COR-L47 (cell line): ENCODE measurements around the gene RDX.
"Not testable (repeated sequence)": the region's sequence is repeated elsewhere in the genome, so short reads cannot be mapped to it uniquely, and the experiment has no call there.

Experiments used
- DNase-seq: peaks from one replicate; lab custom pipeline; 2025; lab: John Stamatoyannopoulos, UW

Gene RDX

GRCh38 chr11:110200241-110200640 is 96.2 kb downstream of the RDX start:
- DNase-seq = no peak

GRCh38 chr11:110199184-110199981 is 97.0 kb downstream of the RDX start:
- no peak for DNase-seq

- DNase-seq = no peak
Measured at GRCh38 chr11:110198031-110198729, 98.2 kb downstream of the RDX start.

- no peak for DNase-seq
Measured at GRCh38 chr11:110196884-110197420, 99.5 kb downstream of the RDX start.

GRCh38 chr11:110196241-110196754 is 100.1 kb downstream of the RDX start:
- DNase-seq = no peak

GRCh38 chr11:110194211-110194766 is 102.1 kb downstream of the RDX start:
- not testable (repeated sequence) for DNase-seq

GRCh38 chr11:110192604-110193282 is 103.7 kb downstream of the RDX start:
- not testable (repeated sequence) for DNase-seq

- DNase-seq = no peak
Measured at GRCh38 chr11:110190885-110191284, 105.5 kb downstream of the RDX start.

GRCh38 chr11:110187731-110188130 is 108.7 kb downstream of the RDX start:
- DNase-seq = no peak

GRCh38 chr11:110186867-110187266 is 109.5 kb downstream of the RDX start:
- no peak for DNase-seq

GRCh38 chr11:110186456-110186855 is 110.0 kb downstream of the RDX start:
- DNase-seq = no peak

GRCh38 chr11:110185599-110185998 is 110.8 kb downstream of the RDX start:
- no peak for DNase-seq

GRCh38 chr11:110185121-110185591 is 111.3 kb downstream of the RDX start:
- DNase-seq = no peak

GRCh38 chr11:110184456-110184855 is 112.0 kb downstream of the RDX start:
- no peak for DNase-seq

GRCh38 chr11:110182886-110183285 is 113.5 kb downstream of the RDX start:
- DNase-seq = no peak

- DNase-seq = no peak
Measured at GRCh38 chr11:110179064-110179463, 117.3 kb downstream of the RDX start.

- no peak for DNase-seq
Measured at GRCh38 chr11:110177086-110177456, 119.3 kb downstream of the RDX start.

- no peak for DNase-seq
Measured at GRCh38 chr11:110176366-110177085, 119.9 kb downstream of the RDX start.

GRCh38 chr11:110174645-110175310 is 121.6 kb downstream of the RDX start:
- DNase-seq = no peak

- no peak for DNase-seq
Measured at GRCh38 chr11:110173811-110174644, 122.4 kb downstream of the RDX start.
